Skin of body (tissue), 2 donors: Measurements from ENCODE around the gene NREP. TPM values are rescaled to one million over a fixed set of nuclear protein-coding genes. Genes with fewer than 3 reads are reported as not detected.
"Not testable (repeated sequence)": the region's sequence is repeated elsewhere in the genome, so short reads cannot be mapped to it uniquely, and the experiment has no call there.

Experiments
- DNase-seq: peaks from one replicate; lab custom pipeline; 2025; lab: John Stamatoyannopoulos, UW
- total RNA-seq: library from RNA; depleted of rRNA; stranded (reverse); fragments of >200 nt; gene quantifications from one replicate; pipeline ENCODE4 v1.2.3, GENCODE V29; 2014

The NREP gene
- total RNA-seq, 1 donor from 2014 or later = 240 TPM

- no peak for DNase-seq
Observed at GRCh38 chr5:111739416-111739815, 17.6 kb downstream of the NREP start.

GRCh38 chr5:111738118-111738517 is 18.9 kb downstream of the NREP start:
- DNase-seq = no peak

- peak; percentile 13 for DNase-seq
Observed at GRCh38 chr5:111737716-111738115, 19.3 kb downstream of the NREP start.

- no peak for DNase-seq
Observed at GRCh38 chr5:111735583-111736270, 21.3 kb downstream of the NREP start.

- no peak for DNase-seq
Observed at GRCh38 chr5:111734597-111734996, 22.4 kb downstream of the NREP start.

- no peak for DNase-seq
Observed at GRCh38 chr5:111734013-111734412, 23.0 kb downstream of the NREP start.

- DNase-seq = no peak
Observed at GRCh38 chr5:111733571-111733970, 23.4 kb downstream of the NREP start.

- no peak for DNase-seq
Observed at GRCh38 chr5:111731638-111732037, 25.4 kb downstream of the NREP start.

GRCh38 chr5:111730659-111731382 is 26.2 kb downstream of the NREP start:
- DNase-seq = no peak

GRCh38 chr5:111728941-111729340 is 28.1 kb downstream of the NREP start:
- no peak for DNase-seq

GRCh38 chr5:111726986-111727385 is 30.0 kb downstream of the NREP start:
- no peak for DNase-seq

GRCh38 chr5:111722140-111722539 is 34.9 kb downstream of the NREP start:
- DNase-seq = peak; percentile 55

GRCh38 chr5:111720333-111720890 is 36.6 kb downstream of the NREP start:
- no peak for DNase-seq

GRCh38 chr5:111719773-111720172 is 37.2 kb downstream of the NREP start:
- peak; percentile 4 for DNase-seq

- DNase-seq = not testable (repeated sequence)
Observed at GRCh38 chr5:111716789-111717188, 40.2 kb downstream of the NREP start.

GRCh38 chr5:111707630-111708164 is 49.3 kb downstream of the NREP start:
- no peak for DNase-seq

GRCh38 chr5:111706345-111706744 is 50.6 kb downstream of the NREP start:
- DNase-seq = no peak

GRCh38 chr5:111704452-111705085 is 52.4 kb downstream of the NREP start:
- no peak for DNase-seq

GRCh38 chr5:111703662-111704061 is 53.3 kb downstream of the NREP start:
- DNase-seq = no peak

GRCh38 chr5:111699976-111700375 is 57.0 kb downstream of the NREP start:
- no peak for DNase-seq

- DNase-seq = no peak
Observed at GRCh38 chr5:111699324-111699723, 57.7 kb downstream of the NREP start.
